Mesothelial cell of epicardium (in vitro differentiated cells): ENCODE results near the gene HSPA12A. TPM values are rescaled to one million over a fixed set of nuclear protein-coding genes. Genes with fewer than 3 reads are reported as not detected.

Source experiments
- DNase-seq, 2 experiments: peaks; one replicate each; pipeline ENCODE4 v3.0.0; 2021; ENCODE audit warnings: low spot score in 2 of 2; ENCODE audit not compliant: unreplicated experiment in 2 of 2
- H3K27ac Mint-ChIP-seq: 2 replicates; pipeline ENCODE4 v1.8.0; 2021; ENCODE audit warnings: mixed read lengths
- H3K27me3 Mint-ChIP-seq: 2 replicates; pipeline ENCODE4 v1.8.0; 2021; ENCODE audit warnings: low read depth, mixed read lengths
- H3K36me3 Mint-ChIP-seq: 2 replicates; pipeline ENCODE4 v1.8.0; 2021; ENCODE audit warnings: mixed read lengths
- H3K4me1 Mint-ChIP-seq: 2 replicates; pipeline ENCODE4 v1.8.0; 2021; ENCODE audit warnings: mixed read lengths
- H3K4me3 Mint-ChIP-seq: 2 replicates; pipeline ENCODE4 v1.8.0; 2021; ENCODE audit warnings: mild to moderate bottlenecking, moderate library complexity, mixed read lengths
- H3K9me3 Mint-ChIP-seq: 2 replicates; pipeline ENCODE4 v1.8.0; 2021; ENCODE audit warnings: mixed read lengths
- CTCF ChIP-seq: fragments of 200-600 bp; sonication (generic); IDR thresholded peaks from one replicate; pipeline ENCODE4 v1.5.0; 2021; ENCODE audit warnings: antibody characterized with exemption; ENCODE audit not compliant: unreplicated experiment
- total RNA-seq: library from RNA; stranded (reverse); gene quantifications from 3 replicates; pipeline ENCODE4 v1.2.1, GENCODE V29; 2021

HSPA12A gene
- total RNA-seq, 1 donor from 2014 or later, result 11.8 TPM

GRCh38 chr10:116629340-116629739 lies 113.0 kb downstream of the HSPA12A start:
- Mint-ChIP-seq H3K4me3 (no peak overlapping the region), H3K4me1 (no peaks in the 10 kb centered on the region), H3K9me3 (no peaks in the 10 kb centered on the region), H3K36me3 (no peaks in the 10 kb centered on the region), H3K27ac (no peak overlapping the region), H3K27me3 (peaks cover 46% of the 10 kb centered on the region)
- no peak for DNase-seq
- TF ChIP-seq CTCF, result no peak

- no peaks in the 10 kb centered on the region for H3K9me3 Mint-ChIP-seq
- no peaks in the 10 kb centered on the region for H3K4me1 Mint-ChIP-seq
- peaks cover 54% of the 10 kb centered on the region for H3K27me3 Mint-ChIP-seq
- TF ChIP-seq CTCF, result peak; percentile 51
- H3K27ac Mint-ChIP-seq, result no peak overlapping the region
- DNase-seq, result no peak
- peak overlapping the region; percentile 39 for H3K4me3 Mint-ChIP-seq
- H3K36me3 Mint-ChIP-seq, result no peaks in the 10 kb centered on the region
These were observed 114.9 kb downstream of the HSPA12A start for GRCh38 chr10:116627386-116627933.

- no peaks in the 10 kb centered on the region for H3K4me1 Mint-ChIP-seq
- no peaks in the 10 kb centered on the region for H3K36me3 Mint-ChIP-seq
- TF ChIP-seq CTCF, result no peak
- no peak for DNase-seq
- H3K4me3 Mint-ChIP-seq, result peak overlapping the region; percentile 39
- no peaks in the 10 kb centered on the region for H3K9me3 Mint-ChIP-seq
- H3K27me3 Mint-ChIP-seq, result peaks cover 61% of the 10 kb centered on the region
- no peak overlapping the region for H3K27ac Mint-ChIP-seq
These were observed 115.6 kb downstream of the HSPA12A start for GRCh38 chr10:116626815-116627214.

GRCh38 chr10:116625845-116626244 lies 116.5 kb downstream of the HSPA12A start:
- Mint-ChIP-seq H3K27ac (no peak overlapping the region), H3K4me1 (no peaks in the 10 kb centered on the region)

GRCh38 chr10:116621934-116622655 lies 120.3 kb downstream of the HSPA12A start:
- H3K27me3 Mint-ChIP-seq, result peaks cover 45% of the 10 kb centered on the region
- no peak for DNase-seq
- H3K4me1 Mint-ChIP-seq, result no peaks in the 10 kb centered on the region
- TF ChIP-seq CTCF, result no peak
- no peak overlapping the region for H3K4me3 Mint-ChIP-seq
- H3K36me3 Mint-ChIP-seq, result no peaks in the 10 kb centered on the region
- no peaks in the 10 kb centered on the region for H3K9me3 Mint-ChIP-seq
- no peak overlapping the region for H3K27ac Mint-ChIP-seq

More at GRCh38 chr10:116625845-116626244, 116.5 kb downstream of the HSPA12A start:
- DNase-seq, result no peak
- TF ChIP-seq CTCF, result no peak
- Mint-ChIP-seq H3K36me3 (no peaks in the 10 kb centered on the region), H3K27me3 (peaks cover 59% of the 10 kb centered on the region), H3K9me3 (no peaks in the 10 kb centered on the region), H3K4me3 (no peak overlapping the region)
